Nucleus accumbens (tissue), 56 donors: ENCODE results near the gene CASTOR1.

Source experiments
- DNase-seq, 56 donors: peaks; one replicate each; lab custom pipeline; 2025; lab: John Stamatoyannopoulos, UW

The CASTOR1 gene

DNA sequence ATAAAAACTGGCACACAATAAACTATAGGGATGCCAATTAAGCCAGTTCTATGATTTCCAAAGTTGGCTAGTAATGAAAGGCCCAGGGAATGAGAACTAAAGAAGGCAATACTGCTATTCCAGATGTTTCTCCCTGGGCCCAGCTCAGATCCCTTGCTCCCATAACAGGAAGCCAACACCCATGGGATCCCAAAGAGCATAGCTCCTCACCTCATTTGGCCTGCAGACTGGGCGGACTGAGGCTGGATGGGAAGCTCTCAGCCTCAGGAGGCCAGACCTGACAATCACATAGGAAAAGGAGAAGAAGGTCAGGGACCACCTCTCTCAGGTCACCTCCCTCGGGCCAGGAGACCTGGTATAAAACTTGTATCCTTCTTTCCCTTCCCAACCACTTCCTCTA, 32.2 kb upstream of the CASTOR1 start:
- DNase-seq, result no peak

- DNase-seq, result no peak
Measured at GRCh38 chr22:30320021-30320556, 30.8 kb upstream of the CASTOR1 start.

DNA sequence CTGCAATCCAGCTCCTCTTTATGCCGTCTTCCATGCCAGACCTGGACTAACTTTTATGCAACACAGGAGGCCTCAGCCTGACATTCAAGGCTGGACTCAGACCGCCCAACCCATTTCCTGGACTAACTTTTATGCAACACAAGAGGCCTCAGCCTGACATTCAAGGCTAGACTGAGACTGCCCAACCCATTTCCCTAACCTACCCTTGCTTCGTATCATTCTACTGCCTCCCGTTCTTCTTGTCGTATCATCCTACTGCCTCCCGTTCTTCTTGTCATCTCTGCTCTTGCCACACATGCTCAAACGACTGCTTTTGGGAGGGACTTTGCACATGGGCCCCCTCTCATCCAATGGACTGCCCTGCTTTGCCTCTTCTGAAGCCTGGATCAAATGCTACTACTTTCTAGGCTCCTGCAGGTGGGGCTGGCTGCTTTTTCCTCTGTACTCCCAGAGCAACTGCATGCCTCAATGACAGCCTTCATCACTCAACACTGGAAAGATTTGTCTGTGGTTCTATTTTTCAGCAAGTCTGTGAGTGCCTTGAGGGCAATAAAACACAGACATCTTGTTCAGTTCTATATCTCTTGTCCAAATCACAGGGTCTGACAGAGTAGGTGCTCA, 29.6 kb upstream of the CASTOR1 start:
- no peak for DNase-seq

GRCh38 chr22:30317778-30318177, 28.5 kb upstream of the CASTOR1 start:
- no peak for DNase-seq

GRCh38 chr22:30315962-30316576, 26.8 kb upstream of the CASTOR1 start:
- no peak for DNase-seq

GRCh38 chr22:30314915-30315314, 25.6 kb upstream of the CASTOR1 start:
- no peak for DNase-seq

GRCh38 chr22:30313527-30314363, 24.4 kb upstream of the CASTOR1 start:
- DNase-seq, result no peak

DNA sequence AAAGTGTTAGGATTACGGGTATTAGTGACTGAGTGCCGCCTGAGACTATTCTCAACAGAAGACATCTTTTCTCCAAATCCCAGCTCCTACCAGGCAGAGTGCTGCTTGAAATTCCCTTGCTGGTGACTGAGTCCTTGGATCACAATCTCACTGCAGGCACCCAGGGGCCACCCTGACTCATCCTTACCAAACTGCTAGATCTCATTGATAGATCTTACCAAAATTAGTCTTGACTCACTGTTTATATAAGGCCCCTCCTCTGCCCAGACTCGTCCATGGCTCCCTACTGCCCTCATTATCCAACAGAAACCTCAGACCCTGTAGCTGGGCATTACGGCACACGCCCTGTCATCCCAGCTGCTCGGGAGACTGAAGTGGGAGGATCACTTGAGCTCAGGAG, 22.7 kb upstream of the CASTOR1 start:
- DNase-seq, result no peak

GRCh38 chr22:30310881-30311771, 21.8 kb upstream of the CASTOR1 start:
- peak in 22 of 56 donors; percentile 7 to 60 (median 37) for DNase-seq

GRCh38 chr22:30309951-30310741, 20.8 kb upstream of the CASTOR1 start:
- peak in 1 of 56 donors; percentile 6 for DNase-seq

DNA sequence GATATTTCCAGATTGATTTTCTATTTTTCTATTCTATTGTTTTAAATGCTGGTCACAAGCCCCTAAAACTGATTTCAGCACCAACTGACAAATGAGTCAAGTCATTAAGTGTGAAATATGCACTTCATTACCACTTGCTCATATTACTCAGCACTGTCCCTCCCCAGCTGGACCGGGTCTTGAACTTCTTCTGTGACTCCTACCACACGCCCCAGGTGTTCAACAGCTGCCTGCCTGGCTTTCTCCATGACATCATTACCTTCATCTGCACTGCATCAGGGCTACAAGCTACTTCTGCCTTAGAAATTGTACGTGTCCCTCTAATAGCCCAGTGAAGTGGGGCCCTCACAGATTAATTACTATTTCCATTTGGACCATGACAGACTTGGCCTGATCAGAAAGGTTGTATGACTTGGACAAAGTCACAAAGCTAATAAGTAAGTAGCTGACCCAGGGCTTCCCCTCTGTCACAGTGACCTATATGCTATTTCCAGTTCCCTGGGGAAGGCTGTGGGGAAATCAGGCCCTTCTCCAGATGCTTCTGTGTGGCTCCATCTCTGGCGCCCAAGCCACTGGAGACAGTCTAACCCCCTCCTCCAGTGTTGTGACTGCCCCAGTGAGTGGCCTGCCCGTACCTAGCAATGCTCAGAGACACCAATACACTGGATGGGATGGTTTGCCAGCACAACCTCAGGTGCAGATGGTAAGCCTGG, 19.4 kb upstream of the CASTOR1 start:
- no peak for DNase-seq

DNA sequence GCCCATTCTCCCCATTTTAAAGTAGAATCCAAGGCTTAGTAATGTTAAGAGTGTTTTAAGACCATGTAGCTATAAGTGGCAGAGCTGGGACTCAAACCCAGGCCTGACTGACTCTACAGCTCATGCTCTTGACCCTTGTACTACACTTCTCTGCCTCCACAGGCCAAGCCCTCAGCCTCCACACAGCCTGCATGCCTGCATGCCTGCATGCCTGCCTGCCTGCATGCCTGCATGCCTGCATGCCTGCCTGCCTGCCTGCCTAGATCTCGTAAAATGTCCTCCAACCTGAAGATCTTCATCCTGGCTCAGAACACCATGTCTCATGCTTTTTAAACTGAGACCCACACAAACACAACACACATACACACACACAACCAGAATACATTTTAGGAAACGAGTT, 18.8 kb upstream of the CASTOR1 start:
- DNase-seq, result no peak

DNA sequence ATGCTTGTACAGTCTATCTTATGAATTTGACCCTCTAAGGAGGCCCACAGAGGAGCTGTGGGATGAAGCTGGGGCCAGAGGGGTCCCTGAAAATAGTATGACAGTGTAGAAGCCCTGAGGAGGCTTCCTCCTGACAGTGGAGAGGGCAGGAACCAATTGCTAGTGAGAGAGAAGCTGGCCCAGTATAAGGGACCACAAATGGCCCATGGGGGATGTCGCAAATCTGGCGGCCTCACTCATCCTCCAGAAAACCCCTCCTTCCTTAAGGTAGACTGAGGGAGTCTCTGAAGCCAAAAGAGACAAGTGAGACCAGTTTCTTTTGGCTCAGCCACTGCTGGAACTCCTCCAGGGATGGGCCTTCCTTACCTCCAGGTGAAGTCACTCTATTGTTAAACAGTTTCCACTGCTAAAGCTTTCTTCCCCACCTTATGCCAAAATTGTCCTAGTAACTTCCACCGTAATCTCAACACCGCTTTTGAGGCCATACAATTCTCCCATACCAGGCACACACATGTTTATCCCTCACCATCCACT, 17.8 kb upstream of the CASTOR1 start:
- no peak for DNase-seq

GRCh38 chr22:30306627-30307011, 17.3 kb upstream of the CASTOR1 start:
- no peak for DNase-seq

DNA sequence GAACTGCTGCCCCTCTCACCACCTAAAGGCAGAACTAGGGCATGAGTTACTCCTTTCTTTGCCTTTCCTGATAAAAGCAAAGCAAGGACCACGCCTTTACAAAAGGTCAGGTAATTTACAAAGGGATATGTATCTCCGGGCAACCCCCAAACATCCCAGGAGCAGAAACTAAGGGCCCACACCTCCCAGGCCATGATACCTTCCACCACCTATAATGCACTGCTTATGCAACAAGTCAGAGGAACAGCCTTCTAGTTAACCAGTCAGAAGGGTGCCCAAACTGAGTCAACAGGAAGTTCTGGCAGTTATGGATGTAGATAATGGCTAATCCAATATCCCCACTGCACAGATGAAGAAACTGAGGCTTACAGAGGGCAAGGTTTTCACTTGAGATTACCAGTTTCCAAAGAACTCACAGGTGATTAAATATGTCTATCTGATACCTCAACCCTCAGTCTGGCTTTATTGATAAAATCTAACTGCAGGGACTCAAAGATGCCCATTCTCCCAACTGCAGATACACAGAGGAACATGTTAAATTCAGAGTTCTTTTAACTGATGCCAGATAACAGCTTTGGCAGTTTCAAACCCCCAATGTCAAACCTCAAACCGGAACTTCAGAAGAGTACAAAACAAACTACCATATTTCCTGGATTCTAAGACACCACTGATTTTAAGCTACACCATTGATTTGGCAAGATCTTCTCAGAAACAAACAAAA, 16.8 kb upstream of the CASTOR1 start:
- no peak for DNase-seq

DNA sequence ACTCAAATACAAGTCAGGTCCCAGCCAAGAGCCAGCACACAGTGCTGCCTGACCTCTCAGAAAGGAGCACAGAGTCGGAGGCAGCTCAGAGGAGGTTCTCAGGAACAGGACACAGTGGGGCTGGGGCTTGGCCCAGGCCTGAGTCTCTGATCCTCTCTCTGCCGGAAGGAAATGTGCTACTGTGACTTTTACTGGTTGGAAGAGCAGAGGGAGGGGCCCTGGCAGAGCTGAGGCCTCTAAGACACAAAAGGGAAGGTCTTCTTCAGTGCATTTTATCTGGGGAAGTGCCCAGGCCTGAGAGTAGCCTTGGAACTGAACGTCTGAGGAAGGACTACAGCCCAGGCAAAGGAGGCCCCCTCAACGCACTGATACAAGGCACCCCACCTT, 16.2 kb upstream of the CASTOR1 start:
- DNase-seq, result peak in 14 of 56 donors; percentile 7 to 37 (median 17)

GRCh38 chr22:30304495-30305244, 15.4 kb upstream of the CASTOR1 start:
- DNase-seq, result peak in 9 of 56 donors; percentile 13 to 39 (median 25)
